DMS153 (cell line): ENCODE data around the gene MRPL41.
"Not testable (repeated sequence)": the region's sequence is repeated elsewhere in the genome, so short reads cannot be mapped to it uniquely, and the experiment has no call there.

ENCODE experiments used
- DNase-seq: peaks from one replicate; lab custom pipeline; 2025; lab: John Stamatoyannopoulos, UW

Gene MRPL41

DNA sequence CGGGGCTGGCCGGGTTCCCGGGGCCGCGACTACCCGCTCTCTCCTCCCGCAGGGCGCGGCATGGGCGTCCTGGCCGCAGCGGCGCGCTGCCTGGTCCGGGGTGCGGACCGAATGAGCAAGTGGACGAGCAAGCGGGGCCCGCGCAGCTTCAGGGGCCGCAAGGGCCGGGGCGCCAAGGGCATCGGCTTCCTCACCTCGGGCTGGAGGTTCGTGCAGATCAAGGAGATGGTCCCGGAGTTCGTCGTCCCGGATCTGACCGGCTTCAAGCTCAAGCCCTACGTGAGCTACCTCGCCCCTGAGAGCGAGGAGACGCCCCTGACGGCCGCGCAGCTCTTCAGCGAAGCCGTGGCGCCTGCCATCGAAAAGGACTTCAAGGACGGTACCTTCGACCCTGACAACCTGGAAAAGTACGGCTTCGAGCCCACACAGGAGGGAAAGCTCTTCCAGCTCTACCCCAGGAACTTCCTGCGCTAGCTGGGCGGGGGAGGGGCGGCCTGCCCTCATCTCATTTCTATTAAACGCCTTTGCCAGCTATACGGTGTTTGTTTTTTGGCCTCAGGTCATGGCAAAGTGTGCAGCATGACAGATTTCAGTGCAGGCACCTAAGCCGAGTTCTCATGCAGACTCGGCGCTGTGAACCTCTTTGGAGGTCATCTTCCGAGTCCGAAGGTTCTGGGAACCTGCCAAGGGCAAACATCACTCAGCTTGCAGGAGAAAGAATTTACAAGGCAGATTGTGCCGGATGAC lies 516 bp downstream of the MRPL41 start:
- DNase-seq = no peak

DNA sequence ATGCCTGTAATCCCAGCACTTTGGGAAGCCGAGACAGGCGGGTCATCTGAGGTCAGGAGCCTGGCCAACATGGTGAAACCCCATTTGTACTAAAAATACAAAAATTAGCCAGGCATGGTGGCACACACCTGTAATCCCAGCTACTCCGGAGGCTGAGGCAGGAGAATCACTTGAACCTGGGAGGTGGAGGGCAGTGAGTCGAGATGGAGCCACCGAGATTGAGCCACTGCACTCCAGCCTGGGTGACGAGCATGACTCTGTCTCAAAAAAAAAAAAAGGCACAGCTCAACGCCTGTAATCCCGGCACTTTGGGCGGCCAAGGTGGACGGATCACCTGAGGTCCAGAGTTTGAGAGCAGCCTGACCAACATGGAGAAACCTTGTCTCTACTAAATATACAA lies 2.0 kb downstream of the MRPL41 start:
- not testable (repeated sequence) for DNase-seq

DNA sequence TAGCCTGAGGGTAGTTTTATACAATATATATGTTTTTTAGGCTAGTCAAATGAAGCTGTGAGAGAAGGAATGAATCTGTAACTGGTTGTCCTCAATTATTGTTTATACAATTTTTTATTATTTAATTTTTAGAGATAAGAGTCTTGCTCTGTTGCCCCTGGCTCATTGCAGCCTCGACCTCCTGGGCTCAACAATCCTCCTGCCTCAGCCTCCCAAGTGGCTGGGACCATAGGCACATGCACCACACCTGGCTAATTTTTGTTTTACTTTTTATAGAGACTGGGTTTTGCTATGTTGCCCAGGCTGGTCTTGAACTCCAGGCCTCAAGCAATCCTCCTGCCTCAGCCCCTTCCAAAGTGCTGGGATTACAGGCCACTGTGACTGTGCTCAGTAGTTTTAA lies 2.7 kb downstream of the MRPL41 start:
- DNase-seq = no peak

DNA sequence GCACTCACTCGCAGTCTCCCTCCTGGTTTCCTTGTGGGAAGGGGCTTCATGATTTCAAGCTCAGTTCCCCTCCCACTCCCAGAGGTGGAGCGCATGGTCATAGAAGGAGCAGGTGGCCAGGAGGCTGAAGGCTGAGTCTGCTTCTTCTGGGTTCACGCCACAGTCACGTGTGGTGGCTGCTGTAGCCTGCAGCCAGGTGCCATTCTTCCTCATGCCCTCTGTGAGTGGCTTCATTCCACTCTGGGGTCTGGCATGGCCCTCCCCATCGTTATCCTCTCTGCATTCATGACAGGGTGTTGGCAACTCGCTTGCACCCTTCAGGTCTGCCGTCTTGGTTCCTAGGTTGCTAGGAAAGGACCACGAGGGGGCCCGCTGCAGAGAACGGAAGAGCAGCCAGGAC lies 3.5 kb downstream of the MRPL41 start:
- no peak for DNase-seq

DNA sequence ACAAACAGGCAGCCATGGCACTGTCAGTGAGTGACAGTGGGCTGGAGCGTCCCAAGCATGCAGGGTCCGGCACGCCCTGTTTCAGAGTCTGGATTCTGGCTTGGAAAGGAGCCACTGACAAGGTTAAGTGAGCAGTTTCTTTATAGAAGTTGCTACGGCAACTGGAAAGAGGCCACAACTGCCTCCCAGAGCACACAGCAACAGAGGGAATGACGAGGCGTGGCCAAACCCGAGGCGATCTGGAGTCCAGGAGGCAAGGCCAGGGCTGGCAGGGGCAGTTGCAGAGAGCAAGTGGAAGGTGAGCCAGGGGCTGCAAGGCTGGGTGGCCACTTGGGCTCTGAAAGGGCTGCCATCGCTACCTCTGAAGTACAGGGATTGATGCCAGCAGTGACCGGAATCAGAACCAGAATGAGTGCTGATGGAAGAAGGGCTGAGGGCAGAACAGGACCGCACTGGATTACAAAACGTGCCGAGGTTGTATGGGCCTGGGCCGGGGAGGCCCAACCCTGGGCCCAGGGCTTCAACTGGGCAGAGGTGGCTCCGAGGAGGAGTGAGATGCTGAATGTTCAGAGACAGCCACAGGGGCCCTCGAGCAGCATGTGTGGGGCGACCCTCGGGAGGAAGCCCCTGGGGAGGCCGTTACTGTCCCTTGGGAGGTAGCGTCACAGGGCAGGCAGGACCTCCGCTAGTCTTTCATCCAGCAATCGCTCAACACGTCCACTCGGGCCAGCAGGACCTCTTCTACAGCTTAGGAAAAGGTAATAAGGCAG lies 4.6 kb downstream of the MRPL41 start:
- DNase-seq = no peak

DNA sequence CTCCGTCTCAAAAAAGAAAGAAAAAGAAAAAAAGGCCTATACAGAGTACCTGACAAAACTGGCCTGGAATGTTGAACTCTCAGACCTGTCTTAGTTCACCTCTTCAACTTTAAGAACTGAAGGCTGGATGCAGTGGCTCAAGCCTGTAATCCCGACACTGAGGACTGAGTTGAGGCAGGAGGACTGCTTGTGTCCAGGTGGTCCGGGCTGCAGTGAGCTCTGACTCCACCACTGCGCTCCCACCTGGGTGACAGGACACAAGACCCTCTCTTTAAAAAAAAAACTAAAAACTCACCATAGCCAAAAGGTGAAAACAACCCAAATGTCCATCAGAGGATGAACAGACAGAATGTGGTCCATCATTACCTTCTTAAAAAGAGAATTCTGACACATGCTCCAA lies 6.4 kb downstream of the MRPL41 start:
- DNase-seq = no peak

DNA sequence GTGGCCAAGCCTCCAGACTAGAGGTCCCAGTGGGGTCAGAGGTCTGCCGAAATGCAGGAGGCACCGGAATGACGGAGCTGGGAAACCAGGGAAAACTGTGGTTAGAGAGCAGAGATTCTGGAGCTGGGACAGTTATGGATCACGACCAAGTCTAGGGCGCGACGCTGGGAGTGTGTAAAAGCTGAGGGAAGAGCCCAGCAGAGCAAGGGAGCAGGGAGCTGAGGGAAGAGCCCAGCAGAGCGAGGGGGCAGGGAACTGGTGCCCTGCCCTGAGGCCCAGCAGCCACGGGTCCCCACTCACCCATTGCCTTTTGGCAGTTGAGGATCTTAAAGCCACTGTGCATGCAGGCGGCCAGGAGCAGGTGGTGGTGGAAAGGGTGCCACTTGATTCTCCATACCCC lies 12.5 kb downstream of the MRPL41 start:
- no peak for DNase-seq

DNA sequence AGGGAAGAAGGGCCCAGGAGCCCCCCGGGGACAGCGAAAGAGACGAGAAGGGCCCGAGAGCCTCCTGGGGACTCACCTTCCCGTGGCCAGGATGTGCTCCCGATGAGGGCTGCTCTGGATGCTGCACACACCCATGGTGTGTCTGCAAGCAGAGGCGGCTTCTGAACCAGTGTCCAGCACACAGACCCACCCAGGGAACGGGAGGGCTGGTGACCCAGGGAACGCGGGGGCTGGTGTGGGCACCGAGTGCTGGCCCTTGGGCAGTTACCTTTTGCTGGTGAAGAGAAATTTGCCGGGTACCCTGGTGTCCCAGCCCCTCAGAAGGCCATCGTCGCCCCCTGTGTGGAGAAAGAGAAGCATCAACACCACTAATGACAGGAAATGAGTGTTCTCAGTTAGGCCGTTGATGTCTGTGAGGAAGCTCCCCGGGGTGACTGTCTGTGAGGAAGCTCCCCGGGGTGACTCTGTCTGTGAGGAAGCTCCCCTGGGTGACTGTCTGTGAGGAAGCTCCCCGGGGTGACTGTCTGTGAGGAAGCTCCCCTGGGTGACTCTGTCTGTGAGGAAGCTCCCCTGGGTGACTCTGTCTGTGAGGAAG lies 13.2 kb downstream of the MRPL41 start:
- DNase-seq = no peak

DNA sequence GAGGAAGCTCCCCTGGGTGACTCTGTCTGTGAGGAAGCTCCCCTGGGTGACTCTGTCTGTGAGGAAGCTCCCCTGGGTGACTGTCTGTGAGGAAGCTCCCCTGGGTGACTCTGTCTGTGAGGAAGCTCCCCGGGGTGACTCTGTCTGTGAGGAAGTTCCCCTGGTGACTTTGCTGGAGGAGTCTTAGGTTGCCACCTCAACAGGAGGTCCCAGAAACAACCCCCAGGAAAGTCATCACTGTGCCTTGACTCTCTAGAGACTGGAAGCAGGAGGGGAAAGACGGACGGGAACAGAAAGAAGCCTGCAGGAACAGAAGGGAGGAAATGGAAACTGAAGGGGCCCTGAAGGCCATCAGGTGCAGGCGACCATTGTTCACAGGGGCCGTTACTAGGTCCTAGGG lies 16.8 kb downstream of the MRPL41 start:
- DNase-seq = not testable (repeated sequence)

DNA sequence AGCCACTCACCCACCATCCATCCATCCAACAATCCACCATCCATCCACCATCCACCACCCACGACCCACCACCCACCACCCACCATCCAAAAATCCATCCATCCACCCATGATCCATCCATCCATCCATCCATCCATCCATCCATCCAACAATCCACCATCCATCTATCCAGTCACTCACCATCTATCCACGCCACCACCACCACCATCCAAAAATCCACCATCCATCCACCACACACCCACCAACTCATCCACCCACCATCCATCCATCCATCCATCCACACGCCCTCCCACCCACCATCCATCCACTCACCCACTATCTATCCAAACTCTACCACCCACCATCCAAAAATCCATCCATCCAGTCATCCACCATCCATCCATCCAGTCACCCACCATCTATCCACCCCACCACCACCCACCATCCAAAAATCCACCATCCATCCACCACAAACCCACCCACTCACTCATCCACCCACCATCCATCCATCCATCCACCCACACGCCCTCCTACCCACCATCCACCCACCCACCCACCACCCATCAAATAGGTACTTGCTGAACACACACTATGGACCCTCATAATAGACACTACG lies 18.0 kb downstream of the MRPL41 start:
- DNase-seq = no peak

DNA sequence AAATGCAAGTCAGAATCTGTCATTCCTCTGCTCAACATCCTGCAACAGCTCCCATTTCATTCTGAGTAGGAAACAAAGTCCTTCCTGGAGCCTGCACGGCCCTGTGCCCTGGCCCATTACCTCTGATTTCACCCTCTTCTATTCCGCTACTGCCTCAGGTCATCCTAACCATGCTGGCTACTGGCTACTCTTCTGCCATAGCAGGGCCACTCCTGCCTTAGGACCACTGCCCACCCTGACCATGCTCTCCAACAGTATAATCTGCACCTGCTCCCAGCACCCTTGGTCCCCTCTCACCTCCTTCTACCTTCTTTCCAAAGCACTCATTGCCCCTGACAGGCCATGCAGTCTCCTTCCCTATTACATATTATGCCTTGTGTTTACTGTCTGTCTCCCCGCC lies 18.9 kb downstream of the MRPL41 start:
- no peak for DNase-seq

DNA sequence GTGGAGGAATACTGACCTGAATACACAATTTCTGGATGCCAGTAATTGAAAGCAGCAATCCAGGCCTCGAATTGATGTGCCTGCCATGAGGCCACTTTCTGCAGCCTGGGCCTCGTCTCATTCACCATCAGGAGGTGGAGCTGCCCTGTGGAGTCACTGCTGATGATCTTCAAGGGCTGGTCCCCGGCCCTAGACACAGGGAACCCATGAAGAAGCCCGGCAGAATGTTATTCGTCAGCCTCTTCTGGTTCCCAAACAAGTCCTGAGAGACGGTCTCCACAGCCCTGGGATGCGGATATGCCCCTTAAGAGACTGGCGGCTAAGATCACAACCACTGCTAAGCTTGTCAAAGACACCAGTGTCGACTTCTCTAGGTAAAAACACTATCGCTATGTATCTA lies 22.5 kb downstream of the MRPL41 start:
- DNase-seq = no peak

DNA sequence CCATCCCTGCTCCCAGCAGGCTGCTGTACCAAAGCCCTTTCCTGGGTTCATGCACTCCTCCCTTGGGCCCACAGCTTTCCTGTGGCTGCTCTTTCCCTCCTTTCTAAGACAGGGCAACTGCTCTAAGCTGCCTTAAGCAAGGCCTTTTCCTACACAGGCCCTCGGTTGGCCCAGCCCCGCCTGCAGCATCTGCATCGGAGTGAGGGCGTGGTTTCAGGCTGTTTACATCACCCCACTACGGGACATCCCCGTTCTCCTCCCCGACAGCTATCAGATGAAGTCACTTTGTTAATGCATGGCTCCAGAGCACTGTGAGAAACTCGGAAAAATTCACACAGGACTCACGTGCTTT lies 23.7 kb downstream of the MRPL41 start:
- no peak for DNase-seq

DNA sequence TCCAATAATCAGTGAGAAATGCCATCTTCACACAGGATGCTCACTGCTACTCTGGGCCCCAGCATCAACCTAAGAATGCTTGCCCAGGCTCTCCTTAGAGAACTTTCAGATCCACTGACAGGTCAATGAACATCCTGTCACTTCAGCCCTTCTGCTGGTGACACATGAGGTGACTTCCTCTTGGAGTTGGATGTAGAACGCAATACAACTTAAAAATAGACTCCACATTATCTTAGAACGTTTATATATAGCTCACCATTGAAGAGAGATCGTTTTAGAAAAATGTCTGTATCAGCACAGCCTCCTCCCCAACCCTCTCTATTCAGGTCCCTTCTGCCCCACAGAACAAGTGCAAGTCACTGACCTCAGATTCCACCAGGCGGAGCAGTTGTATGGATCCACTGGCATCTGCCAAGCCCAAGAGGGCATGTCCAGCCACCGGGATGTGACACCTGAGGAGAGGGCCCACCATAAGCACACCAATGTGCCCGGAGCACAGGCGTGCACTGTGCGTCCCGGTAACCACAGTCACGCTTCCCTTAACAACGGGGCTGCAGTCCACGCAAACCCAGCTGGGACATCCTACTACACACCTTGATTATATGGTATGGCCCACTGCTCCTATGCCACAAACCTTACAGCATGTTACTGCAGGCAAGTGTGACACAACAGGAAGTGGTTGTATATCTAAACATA lies 24.2 kb downstream of the MRPL41 start:
- no peak for DNase-seq

DNA sequence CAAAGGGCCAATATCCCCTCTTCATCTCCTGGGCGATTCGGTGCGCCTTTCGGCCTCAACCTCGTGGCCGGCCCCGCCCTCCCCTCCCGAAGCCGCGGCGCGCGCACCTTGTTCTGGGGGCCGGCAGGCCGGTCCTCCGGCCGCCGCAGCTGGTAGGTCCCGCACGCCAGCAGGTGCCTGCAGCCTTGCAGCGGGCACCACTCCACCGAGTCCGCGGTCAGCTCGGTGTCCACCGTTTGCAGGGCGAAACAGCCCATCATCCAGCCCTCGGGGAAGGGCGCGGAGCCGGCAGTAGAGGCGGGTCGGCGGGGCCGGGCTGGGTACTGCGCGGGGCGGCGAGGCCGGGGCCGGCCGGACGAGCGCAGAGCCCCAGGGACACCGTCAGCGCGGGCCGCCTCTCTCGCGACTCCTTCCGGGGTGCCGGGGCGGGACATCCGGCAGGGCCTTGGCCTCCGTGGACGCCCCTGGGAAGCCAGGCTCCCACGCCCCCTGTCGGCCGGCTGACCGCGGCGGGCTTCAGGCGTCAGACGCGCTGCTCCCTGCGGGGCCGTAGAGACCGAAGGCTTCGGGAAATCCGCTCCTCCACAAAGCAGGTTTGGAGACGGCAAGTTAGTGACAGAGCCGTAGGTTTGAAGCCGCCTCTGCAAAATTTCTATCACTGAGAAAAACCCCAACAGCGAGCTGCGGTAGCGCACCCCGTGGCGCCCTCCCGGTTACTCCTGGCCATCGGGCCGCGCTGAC lies 27.0 kb downstream of the MRPL41 start, which contains the start of gene DPH7:
Gene DPH7, minus strand, starts transcription at position 408 of the 741 bp plus-strand sequence. Its CDS starts 148 bp downstream, at position 260.
- DNase-seq = peak; percentile 74

DNA sequence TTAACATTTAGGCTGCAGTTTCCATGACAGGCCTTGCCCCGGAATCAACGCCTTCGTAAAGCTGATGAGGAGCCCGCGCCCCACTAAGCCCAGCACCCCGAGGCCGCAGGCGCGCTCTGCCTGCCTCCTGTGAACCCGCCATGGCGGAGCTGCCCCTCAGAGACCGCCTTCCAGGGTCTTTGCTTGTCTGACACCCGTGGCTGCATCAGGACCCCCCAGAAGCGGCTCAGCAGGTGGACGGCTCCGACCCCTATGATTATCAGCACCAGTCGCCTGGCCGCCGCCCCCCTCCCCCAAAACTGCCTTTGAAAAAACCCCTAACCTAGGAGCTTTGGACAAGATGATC lies 27.6 kb downstream of the MRPL41 start:
- DNase-seq = no peak

DNA sequence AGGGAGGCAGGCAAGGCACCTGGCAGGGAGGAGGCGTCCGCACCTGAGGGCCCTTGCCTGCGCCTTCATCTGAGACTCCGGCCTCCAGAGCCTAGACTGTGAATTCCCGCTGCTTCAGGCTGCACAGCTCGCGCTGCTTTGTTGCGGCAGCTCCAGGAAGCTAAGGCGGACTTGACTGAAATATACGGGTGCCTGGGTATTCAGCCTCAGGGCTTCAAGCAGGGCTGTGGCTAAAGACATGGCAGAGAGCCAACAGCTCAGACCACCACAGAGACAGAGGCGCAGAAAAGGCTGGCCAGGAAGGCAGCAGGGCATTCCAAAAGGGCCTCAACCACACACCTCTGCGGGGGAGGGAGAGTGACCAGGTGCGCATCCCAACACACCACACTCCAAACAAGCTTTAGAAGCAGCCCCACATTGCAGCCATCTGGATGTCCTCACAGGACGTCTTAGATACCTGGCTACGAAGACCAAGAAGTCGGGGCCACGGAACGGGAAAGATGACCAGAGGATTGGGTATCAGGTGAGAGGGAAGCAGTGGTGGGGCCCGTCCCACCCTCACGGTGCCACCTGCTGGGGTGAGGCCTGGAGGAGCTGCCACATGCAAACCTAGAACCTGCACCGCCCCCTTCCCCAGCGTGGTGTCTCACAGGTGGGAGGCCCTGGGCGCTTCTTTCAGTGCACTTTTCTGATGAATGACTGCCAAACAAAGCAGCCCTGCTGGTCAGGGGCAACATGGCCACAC lies 28.7 kb downstream of the MRPL41 start:
- DNase-seq = no peak

DNA sequence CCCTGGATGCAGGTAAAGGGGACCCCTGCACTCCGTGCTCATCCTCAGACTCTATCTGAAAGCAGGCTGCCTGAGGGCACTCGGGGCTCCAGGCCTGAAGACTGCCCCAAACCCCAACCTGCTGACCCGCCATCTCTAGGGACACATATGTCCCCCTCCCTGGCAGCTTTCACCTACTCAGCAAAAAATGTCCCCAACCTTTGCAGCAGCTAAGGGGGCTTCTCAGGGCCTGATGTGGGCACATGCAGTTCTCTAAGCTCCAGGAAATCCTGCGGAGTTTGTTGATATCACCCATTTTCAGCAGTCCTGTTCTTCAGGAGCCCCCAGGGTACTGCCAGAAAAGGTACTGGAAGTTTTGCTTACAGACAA lies 29.3 kb downstream of the MRPL41 start:
- DNase-seq = no peak

DNA sequence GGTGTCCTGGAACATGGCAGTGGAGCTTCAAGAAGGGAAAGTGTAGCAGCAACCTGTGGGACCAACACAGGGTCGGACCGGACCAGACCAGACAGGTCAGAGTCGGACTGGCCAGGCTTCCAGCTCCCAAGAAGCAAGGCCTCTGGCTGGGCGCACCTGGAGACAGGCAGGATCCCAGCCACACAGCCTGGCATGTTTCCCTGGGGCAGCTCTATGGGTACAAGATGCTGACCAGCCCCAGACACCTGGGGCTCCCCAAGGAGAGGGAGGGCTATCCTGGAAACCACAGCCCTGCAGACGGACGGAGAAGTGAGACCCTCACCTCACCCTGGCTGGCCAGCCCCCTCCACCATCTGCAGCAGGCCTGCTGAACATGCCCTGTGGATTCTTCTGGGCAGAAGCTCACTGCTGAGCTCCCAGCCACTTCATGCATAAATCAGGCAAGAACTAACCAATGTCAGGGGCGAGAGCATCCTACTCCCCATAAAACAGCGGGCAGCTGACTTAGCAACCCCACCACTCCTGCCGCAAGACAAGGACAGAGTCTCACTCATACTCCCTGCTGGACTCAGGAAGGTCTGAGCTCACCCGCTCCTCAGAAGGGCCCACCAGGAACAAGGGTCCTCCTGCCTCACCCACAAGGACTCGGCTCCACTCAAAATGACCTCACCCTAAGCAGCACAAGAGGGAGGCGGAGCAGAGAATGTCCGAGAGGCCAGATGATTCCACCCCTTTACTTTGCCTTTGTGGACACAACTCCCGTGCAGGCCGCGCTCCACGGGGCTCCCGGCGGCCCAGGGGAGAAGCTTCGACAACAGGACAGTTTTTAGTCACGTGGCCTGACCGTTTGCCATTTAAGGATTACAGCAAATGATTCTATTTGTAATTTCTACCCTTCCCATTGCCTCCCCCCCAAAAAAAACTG lies 29.9 kb downstream of the MRPL41 start:
- no peak for DNase-seq
